GM12874 (cell line): Measurements from ENCODE around the gene LIPC.

Experiments used
- TF ChIP-seq, protein P1 (sequence below): IDR thresholded peaks from 2 replicates; pipeline ENCODE4 v1.5.1; 2011; ENCODE audit warnings: low read depth, mild to moderate bottlenecking, control low read depth, low read length, moderate library complexity; ENCODE audit not compliant: insufficient read depth

Gene LIPC

DNA sequence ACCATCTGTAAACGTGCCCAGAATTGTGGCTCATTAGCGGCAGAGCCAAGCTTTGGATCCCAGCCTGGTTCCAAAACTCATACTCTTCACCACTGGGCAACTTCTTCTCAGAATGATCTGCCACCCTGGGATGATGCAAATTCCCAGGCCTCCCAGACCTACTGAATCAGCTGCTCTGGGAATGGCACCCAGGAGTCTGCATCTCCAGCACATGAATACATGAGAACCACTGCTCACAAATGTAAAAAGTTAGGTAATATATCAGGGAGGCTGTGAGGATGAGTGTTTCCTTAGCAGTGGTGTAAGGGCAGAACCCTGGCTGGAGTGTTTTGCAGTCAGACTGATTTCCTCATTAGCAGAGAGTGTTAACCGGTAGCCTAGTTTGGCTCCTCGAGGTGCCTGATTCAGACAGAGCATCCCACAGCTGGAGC, 94.2 kb downstream of the LIPC start:
- TF ChIP-seq, protein P1, sequence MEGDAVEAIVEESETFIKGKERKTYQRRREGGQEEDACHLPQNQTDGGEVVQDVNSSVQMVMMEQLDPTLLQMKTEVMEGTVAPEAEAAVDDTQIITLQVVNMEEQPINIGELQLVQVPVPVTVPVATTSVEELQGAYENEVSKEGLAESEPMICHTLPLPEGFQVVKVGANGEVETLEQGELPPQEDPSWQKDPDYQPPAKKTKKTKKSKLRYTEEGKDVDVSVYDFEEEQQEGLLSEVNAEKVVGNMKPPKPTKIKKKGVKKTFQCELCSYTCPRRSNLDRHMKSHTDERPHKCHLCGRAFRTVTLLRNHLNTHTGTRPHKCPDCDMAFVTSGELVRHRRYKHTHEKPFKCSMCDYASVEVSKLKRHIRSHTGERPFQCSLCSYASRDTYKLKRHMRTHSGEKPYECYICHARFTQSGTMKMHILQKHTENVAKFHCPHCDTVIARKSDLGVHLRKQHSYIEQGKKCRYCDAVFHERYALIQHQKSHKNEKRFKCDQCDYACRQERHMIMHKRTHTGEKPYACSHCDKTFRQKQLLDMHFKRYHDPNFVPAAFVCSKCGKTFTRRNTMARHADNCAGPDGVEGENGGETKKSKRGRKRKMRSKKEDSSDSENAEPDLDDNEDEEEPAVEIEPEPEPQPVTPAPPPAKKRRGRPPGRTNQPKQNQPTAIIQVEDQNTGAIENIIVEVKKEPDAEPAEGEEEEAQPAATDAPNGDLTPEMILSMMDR = no peak

DNA sequence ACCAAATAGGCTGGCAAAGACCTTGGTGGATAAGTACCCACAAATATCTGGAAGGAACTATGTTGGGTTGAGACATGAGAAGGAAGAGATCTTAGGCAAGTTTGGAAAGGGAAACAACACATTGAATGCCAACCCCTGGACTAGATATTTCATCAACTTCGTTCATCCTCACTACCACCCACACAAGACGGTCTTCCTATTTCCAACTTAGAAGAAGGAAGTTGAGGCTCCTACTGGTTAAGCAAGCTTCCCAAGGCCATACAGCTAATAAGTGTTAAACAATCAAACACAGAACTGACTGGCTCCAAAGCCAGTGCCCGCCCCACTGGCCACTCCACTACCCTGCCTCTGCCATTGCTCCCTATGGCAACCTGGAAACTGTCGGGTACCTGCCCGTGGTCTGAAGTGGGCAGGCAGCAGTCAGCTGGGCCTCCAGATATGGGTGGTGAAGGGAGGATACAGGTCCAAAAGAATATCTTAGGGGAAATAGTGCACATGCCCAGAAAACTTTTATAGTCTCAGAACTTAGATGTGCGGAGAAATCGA, 94.9 kb downstream of the LIPC start:
- TF ChIP-seq, protein P1 = no peak

DNA sequence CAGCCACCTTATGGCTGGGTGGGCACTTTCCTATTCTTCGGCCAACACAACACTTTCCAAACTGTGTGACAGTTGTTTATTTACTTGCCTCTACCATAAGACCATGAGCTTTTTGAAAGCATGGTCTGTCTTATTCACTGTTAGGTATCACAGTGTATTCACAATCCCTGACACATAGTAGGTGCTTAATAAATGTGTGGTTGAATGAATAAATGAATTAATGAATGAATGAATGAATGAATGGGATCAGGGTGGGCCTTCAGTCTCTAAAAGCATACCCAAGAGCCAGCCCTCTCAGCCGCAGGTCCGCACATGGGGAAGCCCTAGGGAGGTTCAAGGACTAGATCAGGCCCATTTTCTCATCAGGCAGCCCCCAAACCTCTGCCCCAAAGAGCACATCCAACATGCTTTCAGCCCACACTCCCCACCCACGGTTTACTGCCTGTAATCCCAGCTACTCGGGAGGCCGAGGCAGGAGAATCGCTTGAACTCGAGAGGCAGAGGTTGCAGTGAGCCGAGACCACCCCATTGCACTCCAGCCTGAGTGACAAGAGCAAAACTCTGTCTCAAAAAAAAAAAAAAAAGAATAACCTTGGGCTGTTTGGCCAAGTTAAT, 95.9 kb downstream of the LIPC start:
- TF ChIP-seq, protein P1 = no peak

DNA sequence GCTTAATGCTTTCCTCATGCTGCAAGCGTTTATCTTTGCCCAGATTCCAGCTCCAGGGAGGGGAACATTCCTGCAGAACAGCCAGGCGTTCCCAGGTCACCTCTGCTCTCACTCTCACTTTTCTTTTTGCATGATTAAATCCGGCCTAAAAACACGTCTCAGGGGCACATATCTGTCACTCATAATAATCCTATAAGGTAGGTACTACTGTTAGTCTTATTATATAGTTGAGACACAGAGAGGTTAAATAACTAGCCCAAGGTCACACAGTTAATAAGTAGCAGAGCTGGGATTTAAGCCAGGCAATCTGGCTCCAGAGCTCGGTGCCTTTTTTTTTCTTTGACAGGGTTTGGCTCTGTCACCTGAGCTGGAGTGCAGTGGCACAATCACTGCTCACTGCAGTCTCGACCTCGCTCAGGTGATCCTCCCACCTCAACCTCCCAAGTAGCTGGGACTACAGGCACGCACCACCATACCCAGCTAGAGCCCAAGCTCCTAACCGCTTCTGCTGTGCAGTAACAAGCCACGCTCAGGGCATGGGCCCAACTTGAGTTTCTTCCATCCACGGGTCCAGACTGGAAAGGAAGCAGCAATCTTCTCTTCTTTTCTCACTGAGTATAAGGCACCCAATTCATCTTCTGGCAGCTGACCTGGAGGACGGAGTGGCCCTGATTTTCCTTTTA, 96.5 kb downstream of the LIPC start:
- TF ChIP-seq, protein P1 = no peak

DNA sequence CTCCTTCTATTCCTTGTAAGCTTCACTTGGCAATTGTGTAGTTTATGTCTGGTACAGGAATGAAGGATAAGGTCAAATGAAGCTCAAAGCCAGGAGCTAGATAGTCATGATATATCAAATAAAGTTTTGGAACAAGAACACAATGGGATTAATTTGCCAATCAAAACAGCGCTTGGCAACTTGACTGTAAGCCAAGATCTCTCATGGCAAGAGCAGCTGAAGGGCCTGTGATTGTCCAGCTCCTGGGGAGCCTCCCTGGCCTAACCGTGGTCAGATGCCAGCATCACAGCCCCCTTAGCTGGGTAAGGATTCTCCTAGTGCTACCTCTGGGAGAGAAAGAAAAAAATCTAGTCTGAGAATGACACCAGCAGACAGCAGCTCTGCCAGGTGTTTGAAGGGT, 97.2 kb downstream of the LIPC start:
- TF ChIP-seq, protein P1 = no peak

DNA sequence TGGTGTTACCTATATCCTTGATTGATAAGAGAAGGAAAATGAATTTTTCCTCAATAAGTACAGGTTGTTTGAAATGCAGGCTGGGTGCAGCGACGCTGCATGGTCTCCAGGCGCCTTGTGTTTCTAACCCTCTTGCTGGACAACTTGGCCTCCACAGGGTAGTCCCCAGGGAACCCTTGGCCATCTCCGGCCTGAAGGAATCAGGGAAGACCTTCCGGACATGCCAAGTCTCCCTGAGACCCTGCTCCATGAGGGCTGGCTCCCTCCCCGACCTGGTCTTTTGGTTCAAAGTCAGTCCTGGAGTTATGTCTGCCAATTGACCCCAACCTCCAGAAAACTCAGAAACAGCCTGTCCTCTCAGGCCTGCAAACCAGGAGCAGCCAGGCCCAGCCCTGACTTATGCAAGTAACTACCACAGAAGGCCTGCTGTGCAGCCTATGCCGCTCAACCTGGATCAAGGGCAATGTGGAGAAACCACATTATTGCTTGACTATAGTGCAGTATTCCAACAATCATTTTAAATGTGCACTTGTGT, 98.3 kb downstream of the LIPC start:
- TF ChIP-seq, protein P1 = no peak

DNA sequence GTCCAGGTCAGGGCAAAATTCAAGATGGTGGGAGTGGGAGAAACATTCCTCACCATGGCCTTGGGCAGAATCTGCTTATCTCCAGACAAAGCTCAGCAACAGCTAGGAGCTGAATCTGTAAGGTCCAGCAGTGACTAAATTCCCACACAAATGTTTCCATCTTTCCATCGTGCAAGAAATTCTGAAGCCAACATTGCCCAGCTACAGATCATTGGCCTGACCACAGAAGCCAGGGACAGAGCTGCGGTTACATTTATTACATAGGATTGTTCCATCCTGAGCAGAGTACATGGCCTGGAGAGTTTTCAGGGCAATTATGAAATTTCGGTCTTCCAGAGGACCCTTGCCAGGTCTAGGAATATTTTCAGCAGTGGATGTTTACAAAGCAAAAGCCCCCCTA, 100.3 kb downstream of the LIPC start:
- TF ChIP-seq, protein P1 = no peak
